SK-N-SH (cell line): ENCODE results near the gene PATE1. TPM values are rescaled to one million over a fixed set of nuclear protein-coding genes. Genes with fewer than 3 reads are reported as not detected.

Source experiments
- CTCF ChIA-PET: fragments of 300-600, 350-600 bp; formaldehyde crosslinking; extraction: SDS; loops from one replicate; lab custom pipeline; 2021; lab: Yijun Ruan, JAX
- POLR2A ChIA-PET: fragments of 350-600 bp; sonication (Branson Sonifier 250); formaldehyde crosslinking; extraction: SDS; loops from one replicate; lab custom pipeline; 2020; ENCODE audit warnings: antibody characterized with exemption, inconsistent platforms; lab: Yijun Ruan, JAX
- DNase-seq: peaks from one replicate; pipeline ENCODE4 v3.0.0; 2012
- H2AFZ ChIP-seq: fragments of 200-600 bp; sonication (generic); 2 replicates; pipeline ENCODE4 v1.8.1; 2016; ENCODE audit warnings: antibody characterized with exemption, mild to moderate bottlenecking, low read depth
- H3F3A ChIP-seq: fragments of 200-600 bp; sonication (generic); replicated peaks from 2 replicates; pipeline ENCODE3; 2016; ENCODE audit warnings: antibody characterized with exemption, mild to moderate bottlenecking; ENCODE audit not compliant: insufficient read depth
- H3K27ac ChIP-seq, 2 experiments: fragments of 200-500 bp in 1 of 2; fragments of 200-600 bp in 1 of 2; sonication (Bioruptor generic) in 1 of 2; sonication (generic), shearing (Covaris generic) in 1 of 2; 2 replicates each; pipeline versions ENCODE4 v1.5.1 to v1.6.1; 2014 to 2016; ENCODE audit warnings: low read depth in 2 of 2, inconsistent platforms in 1 of 2, low read length in 1 of 2, mild to moderate bottlenecking in 1 of 2, mixed read lengths in 1 of 2
- H3K27me3 ChIP-seq: fragments of 200-600 bp; sonication (generic), shearing (Covaris generic); 2 replicates; pipeline ENCODE4 v1.6.1; 2016; ENCODE audit warnings: mixed run types; ENCODE audit not compliant: insufficient read depth
- H3K36me3 ChIP-seq, 2 experiments: fragments of 200-500 bp in 1 of 2; fragments of 200-600 bp in 1 of 2; sonication (Bioruptor generic) in 1 of 2; sonication (generic) in 1 of 2; replicated peaks in 1 of 2; 2 replicates each; pipeline versions ENCODE3 to v1.5.1; 2014 to 2016; ENCODE audit warnings: low read length in 1 of 2, mild to moderate bottlenecking in 1 of 2; ENCODE audit not compliant: insufficient read depth in 2 of 2, control insufficient read depth in 1 of 2
- H3K4me1 ChIP-seq, 2 experiments: fragments of 200-500 bp in 1 of 2; fragments of 200-600 bp in 1 of 2; sonication (Bioruptor generic) in 1 of 2; sonication (generic), shearing (Covaris generic) in 1 of 2; 2 replicates each; pipeline versions ENCODE4 v1.5.1 to v1.6.1; 2014 to 2016; ENCODE audit warnings: low read depth in 1 of 2, low read length in 1 of 2, mixed run types in 1 of 2; ENCODE audit not compliant: insufficient read depth in 2 of 2, control insufficient read depth in 1 of 2
- H3K4me2 ChIP-seq: fragments of 200-600 bp; sonication (generic), shearing (Covaris generic); 2 replicates; pipeline ENCODE4 v1.6.1; 2017; ENCODE audit warnings: mixed run types
- H3K4me3 ChIP-seq, 2 experiments: fragments of 200-500 bp in 1 of 2; fragments of 200-600 bp in 1 of 2; sonication (Bioruptor generic) in 1 of 2; sonication (generic), shearing (Covaris generic) in 1 of 2; 2 replicates each; pipeline versions ENCODE4 v1.5.1 to v1.8.1; 2014 to 2016; ENCODE audit warnings: low read depth in 2 of 2, inconsistent platforms in 1 of 2, low read length in 1 of 2, mild to moderate bottlenecking in 1 of 2, mixed read lengths in 1 of 2, moderate library complexity in 1 of 2
- H3K79me2 ChIP-seq: fragments of 200-600 bp; sonication (generic); 2 replicates; pipeline ENCODE4 v1.8.1; 2017; ENCODE audit warnings: mild to moderate bottlenecking; ENCODE audit not compliant: insufficient read depth
- H3K9ac ChIP-seq: fragments of 200-600 bp; sonication (generic); 2 replicates; pipeline ENCODE4 v1.6.1; 2017; ENCODE audit warnings: mixed run types
- H3K9me2 ChIP-seq: fragments of 200-600 bp; sonication (generic); 2 replicates; pipeline ENCODE4 v1.6.1; 2017; ENCODE audit warnings: mixed run types
- H3K9me3 ChIP-seq: fragments of 200-600 bp; sonication (generic); 2 replicates; pipeline ENCODE4 v1.6.1; 2017; ENCODE audit warnings: mixed run types, mild to moderate bottlenecking, moderate library complexity
- H4K20me1 ChIP-seq: fragments of 200-600 bp; sonication (generic); 2 replicates; pipeline ENCODE4 v1.6.1; 2017; ENCODE audit warnings: mild to moderate bottlenecking, mixed run types; ENCODE audit not compliant: insufficient read depth
- CHD2 ChIP-seq: fragments of 150-350 bp; IDR thresholded peaks from 2 replicates; pipeline ENCODE4 v1.6.1; 2018; ENCODE audit warnings: low read length; ENCODE audit not compliant: partially characterized antibody
- EP300 ChIP-seq, 2 experiments: IDR thresholded peaks; 2 replicates each; pipeline versions ENCODE4 v1.4.0 to v1.6.1; 2012; ENCODE audit warnings: borderline replicate concordance in 1 of 2, low read depth in 1 of 2, low read length in 1 of 2
- FOSL2 ChIP-seq: IDR thresholded peaks from 2 replicates; pipeline ENCODE4 v1.4.0; 2012; ENCODE audit warnings: low read depth, mild to moderate bottlenecking, moderate library complexity, borderline replicate concordance
- FOXM1 ChIP-seq: IDR thresholded peaks from 2 replicates; pipeline ENCODE4 v1.4.0; 2012; ENCODE audit warnings: low read depth, mild to moderate bottlenecking
- IRF3 ChIP-seq: fragments of 150-350 bp; IDR thresholded peaks from 2 replicates; pipeline ENCODE4 v1.6.1; 2016; ENCODE audit warnings: mild to moderate bottlenecking, low read depth, low read length
- MAX ChIP-seq: IDR thresholded peaks from 2 replicates; pipeline ENCODE4 v1.4.0; 2012; ENCODE audit warnings: low read depth
- RAD21 ChIP-seq: IDR thresholded peaks from 2 replicates; pipeline ENCODE4 v1.6.1; 2012; ENCODE audit warnings: mild to moderate bottlenecking, low read length
- RCOR1 ChIP-seq: fragments of 150-350 bp; IDR thresholded peaks from 2 replicates; pipeline ENCODE4 v1.6.1; 2017; ENCODE audit warnings: antibody characterized with exemption, low read length
- RFX5 ChIP-seq: IDR thresholded peaks from 2 replicates; pipeline ENCODE4 v1.6.1; 2012; ENCODE audit warnings: mild to moderate bottlenecking, improper control_type of control experiment, low read length
- RXRA ChIP-seq: IDR thresholded peaks from 2 replicates; pipeline ENCODE4 v1.4.0; 2012; ENCODE audit warnings: low read depth, mild to moderate bottlenecking, borderline replicate concordance
- SIN3A ChIP-seq: IDR thresholded peaks from 2 replicates; pipeline ENCODE4 v1.6.1; 2012; ENCODE audit warnings: low read depth, mild to moderate bottlenecking, low read length, moderate library complexity, borderline replicate concordance
- SMC3 ChIP-seq: IDR thresholded peaks from 2 replicates; pipeline ENCODE4 v1.6.1; 2012; ENCODE audit warnings: low read depth, low read length, improper control_type of control experiment
- TAF1 ChIP-seq: IDR thresholded peaks from 2 replicates; pipeline ENCODE4 v1.6.1; 2012; ENCODE audit warnings: low read depth, mild to moderate bottlenecking, low read length, moderate library complexity, borderline replicate concordance
- TCF12 ChIP-seq: IDR thresholded peaks from 2 replicates; pipeline ENCODE4 v1.4.0; 2012
- TEAD4 ChIP-seq: IDR thresholded peaks from 2 replicates; pipeline ENCODE4 v1.4.0; 2012; ENCODE audit warnings: mild to moderate bottlenecking, borderline replicate concordance; ENCODE audit not compliant: insufficient read depth
- WGBS: methylation state at CpG from one replicate; pipeline ENCODE4 v1.1.6; 2017; ENCODE audit warnings: low lambda C conversion rate; 5-methylcytosine and 5-hydroxymethylcytosine counted together
- polyA plus RNA-seq, 3 experiments: library from polyadenylated mRNA; depleted of rRNA; stranded (reverse); fragments of >200 nt; gene quantifications; 2 replicates each; pipeline ENCODE4 v1.2.3, GENCODE V29; 2012

The PATE1 gene
- polyA plus RNA-seq, 1 of the 3 experiments (the other 2 are of a cell fraction): not detected

GRCh38 chr11:125763483-125763882 lies 17.4 kb downstream of the PATE1 start:
- H3K79me2 ChIP-seq: no peaks in the 10 kb centered on the region
- no peaks in the 10 kb centered on the region for H4K20me1 ChIP-seq

GRCh38 chr11:125766251-125766650 lies 20.2 kb downstream of the PATE1 start:
- WGBS: 3% methylated on average over 1 of the region's 1 CpG
- Histone ChIP-seq H3K79me2 (no peaks in the 10 kb centered on the region), H3K27ac (no peak overlapping the region), H3K27me3 (no peaks in the 10 kb centered on the region), H3K9me3 (no peaks in the 10 kb centered on the region), H3K4me1 (no peaks in the 10 kb centered on the region), H3F3A (no peaks in the 10 kb centered on the region), H4K20me1 (no peaks in the 10 kb centered on the region), H3K9me2 (no peaks in the 10 kb centered on the region), H2AFZ (no peak overlapping the region), H3K4me2 (no peak overlapping the region), H3K36me3 (no peaks in the 10 kb centered on the region), H3K4me3 (no peak overlapping the region), H3K9ac (no peak overlapping the region)
- no peak for DNase-seq
- ChIA-PET POLR2A (no interaction called here), CTCF (no interaction called here)
- TF ChIP-seq RFX5: no peak
- TF ChIP-seq FOXM1: no peak
- TF ChIP-seq SMC3: no peak
- TF ChIP-seq RXRA: no peak
- TF ChIP-seq FOSL2: no peak
- no peak for TF ChIP-seq IRF3
- no peak for TF ChIP-seq TAF1
- TF ChIP-seq RAD21: no peak
- TF ChIP-seq SIN3A: no peak
- TF ChIP-seq RCOR1: no peak

More at GRCh38 chr11:125763483-125763882, 17.4 kb downstream of the PATE1 start:
- Histone ChIP-seq H3K4me3 (no peak overlapping the region), H3K27me3 (no peaks in the 10 kb centered on the region), H3K36me3 (no peaks in the 10 kb centered on the region)
- no peak for TF ChIP-seq MAX
- TF ChIP-seq EP300 (IDR thresholded peaks at IDR 0.05; ENCODE audit: borderline replicate concordance in 1 of 2, low read depth in 1 of 2, low read length in 1 of 2): no peak
- TF ChIP-seq SIN3A: no peak
- no peak for TF ChIP-seq TEAD4
- TF ChIP-seq RAD21: no peak
- no peak for TF ChIP-seq FOSL2
- no peak for TF ChIP-seq CHD2
- no peak for TF ChIP-seq TCF12
- TF ChIP-seq, all 33 proteins: peak for 0
- Histone ChIP-seq H3K4me2 (no peak overlapping the region), H3K27ac (no peak overlapping the region), H3K4me1 (no peaks in the 10 kb centered on the region), H2AFZ (no peak overlapping the region), H3K9me2 (no peaks in the 10 kb centered on the region), H3F3A (no peaks in the 10 kb centered on the region), H3K9ac (no peak overlapping the region), H3K9me3 (no peaks in the 10 kb centered on the region)
- ChIA-PET CTCF (no interaction called here), POLR2A (no interaction called here)
- WGBS: 29% methylated on average over 2 of the region's 2 CpGs
- DNase-seq: no peak
